OCI-LY3 (cell line): ENCODE data around the gene TACC3.

Experiments used
- CTCF ChIP-seq: fragments of 200-600, 300-600 bp; sonication (generic); IDR thresholded peaks from 2 replicates; pipeline ENCODE4 v1.5.1; 2014; ENCODE audit warnings: antibody characterized with exemption, low read length, low read depth
- EZH2phosphoT487 ChIP-seq: fragments of 200-600 bp; shearing (Covaris generic); IDR thresholded peaks from 2 replicates; pipeline ENCODE4 v1.6.1; 2018; ENCODE audit warnings: antibody characterized with exemption, mixed run types, low read depth

DNA sequence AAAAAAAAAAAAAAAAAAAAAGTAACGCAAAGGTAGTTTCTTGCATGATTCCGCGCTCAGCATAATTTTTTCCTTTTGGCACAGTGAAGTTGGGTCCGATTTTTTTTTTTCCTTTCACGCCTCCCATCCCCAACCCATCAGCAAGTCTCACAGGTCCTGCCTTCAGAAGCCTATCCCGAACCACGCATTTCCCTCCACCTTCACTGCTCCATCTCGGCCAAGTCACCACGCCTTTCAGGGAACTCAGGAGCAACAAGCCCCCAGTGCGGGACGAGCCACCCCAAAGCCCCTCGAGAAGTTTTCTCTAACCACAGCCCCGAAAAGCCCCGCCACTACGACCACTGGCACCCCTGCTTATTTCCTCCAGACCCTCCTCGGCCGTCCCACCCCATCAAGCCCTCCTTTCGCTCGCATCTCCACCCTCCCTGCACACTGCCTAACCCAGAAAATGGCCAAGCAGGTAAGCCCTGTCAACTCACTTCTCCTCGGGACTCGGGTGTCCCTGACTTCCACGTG lies 10.2 kb upstream of the TACC3 start:
- no peak for TF ChIP-seq CTCF
- TF ChIP-seq EZH2phosphoT487: no peak
